HG03064 (cell line): ENCODE data around the gene ECT2.
"Not testable (repeated sequence)": the region's sequence is repeated elsewhere in the genome, so short reads cannot be mapped to it uniquely, and the experiment has no call there.

Experiments used
- ATAC-seq: cut with Tn5 transposase; IDR thresholded peaks from one replicate; pipeline ENCODE4 v1.9.1; 2021; ENCODE audit warnings: low read depth; ENCODE audit not compliant: unreplicated experiment

Gene ECT2

GRCh38 chr3:172750368-172751174 is at the start of gene ECT2:
Gene ECT2 (plus strand): TSS chr3:172750726. CDS start chr3:172754531, 3,805 bp downstream.
- ATAC-seq = peak; percentile 99

- ATAC-seq = no peak
Measured at GRCh38 chr3:172700936-172701455, 49.5 kb upstream of the ECT2 start.

- no peak for ATAC-seq
Measured at GRCh38 chr3:172701751-172702150, 48.8 kb upstream of the ECT2 start.

DNA sequence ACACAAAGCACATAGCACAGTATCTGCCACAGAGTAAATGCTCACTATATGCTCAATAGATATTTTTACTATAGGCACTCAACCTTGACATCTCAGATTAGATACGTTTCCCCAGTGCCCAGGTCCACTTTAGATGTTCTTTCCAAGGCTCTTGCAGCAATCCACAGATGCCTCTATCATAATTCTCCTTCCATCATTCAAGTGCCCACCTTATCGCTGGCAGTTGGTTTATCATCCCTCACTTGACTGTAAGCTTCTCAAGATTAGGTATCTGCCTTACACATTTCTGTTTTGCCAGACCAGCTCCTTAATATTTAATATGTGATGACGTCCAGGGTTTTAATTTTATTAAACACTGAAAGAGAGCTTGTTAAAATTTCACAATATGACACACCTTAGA is 48.3 kb upstream of the ECT2 start:
- no peak for ATAC-seq

DNA sequence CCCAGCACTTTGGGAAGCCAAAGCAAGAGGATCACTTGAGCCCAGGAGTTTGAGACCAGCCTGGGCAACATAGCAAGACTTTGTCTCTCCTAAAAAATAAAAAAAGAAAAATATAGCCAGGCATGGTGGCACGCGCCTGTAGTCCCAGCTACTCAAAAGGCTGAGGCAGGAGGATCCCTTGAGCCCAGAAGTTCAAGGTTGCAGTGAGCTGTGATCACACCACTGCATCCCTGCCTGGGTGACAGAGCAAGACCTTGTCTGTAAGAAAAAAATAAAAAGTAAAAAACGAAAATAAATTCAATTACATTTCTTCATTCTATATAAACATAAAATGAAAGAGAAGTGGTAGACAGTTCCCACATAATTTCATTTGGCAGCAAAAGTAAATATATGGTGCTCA is 47.8 kb upstream of the ECT2 start:
- ATAC-seq = not testable (repeated sequence)

DNA sequence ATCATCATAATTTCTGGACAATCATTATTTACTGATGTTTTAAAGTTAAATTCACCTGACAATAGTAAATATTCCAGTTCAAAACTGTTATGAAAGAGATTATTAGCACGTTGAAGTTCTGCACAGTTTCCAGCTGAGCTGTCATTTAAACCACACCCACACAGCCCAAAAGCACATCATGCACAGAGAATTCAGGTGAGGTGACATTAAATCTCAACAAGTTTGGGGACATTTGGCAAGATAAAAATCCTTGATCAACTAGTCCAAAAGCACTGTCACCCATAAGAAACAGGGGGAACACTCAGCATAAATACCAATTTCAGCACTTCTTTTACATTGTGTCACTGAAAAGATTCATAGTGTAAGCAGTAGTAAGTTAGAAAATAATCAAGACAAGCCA is 46.5 kb upstream of the ECT2 start:
- ATAC-seq = no peak

DNA sequence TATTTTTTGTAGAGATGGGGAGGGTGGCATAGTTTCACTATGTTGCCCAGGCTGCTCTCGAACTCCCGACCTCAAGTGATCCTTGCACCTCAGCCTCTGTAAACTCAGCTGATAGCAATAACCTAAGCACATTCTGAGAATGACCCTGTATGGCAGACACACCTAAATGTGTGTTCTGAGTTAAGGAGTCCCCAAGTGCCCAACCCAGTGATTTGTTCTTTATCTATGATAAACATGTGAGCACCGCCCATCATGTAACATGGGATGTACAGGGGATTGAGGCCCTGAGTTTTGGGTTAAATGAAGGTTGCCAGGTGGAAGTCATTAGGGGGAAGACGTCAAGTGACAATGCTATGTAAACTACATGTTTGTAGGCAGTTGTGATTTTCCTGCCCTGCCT is 45.4 kb upstream of the ECT2 start:
- no peak for ATAC-seq

GRCh38 chr3:172707030-172707429 is 43.5 kb upstream of the ECT2 start:
- no peak for ATAC-seq

GRCh38 chr3:172707967-172708366 is 42.6 kb upstream of the ECT2 start:
- no peak for ATAC-seq

DNA sequence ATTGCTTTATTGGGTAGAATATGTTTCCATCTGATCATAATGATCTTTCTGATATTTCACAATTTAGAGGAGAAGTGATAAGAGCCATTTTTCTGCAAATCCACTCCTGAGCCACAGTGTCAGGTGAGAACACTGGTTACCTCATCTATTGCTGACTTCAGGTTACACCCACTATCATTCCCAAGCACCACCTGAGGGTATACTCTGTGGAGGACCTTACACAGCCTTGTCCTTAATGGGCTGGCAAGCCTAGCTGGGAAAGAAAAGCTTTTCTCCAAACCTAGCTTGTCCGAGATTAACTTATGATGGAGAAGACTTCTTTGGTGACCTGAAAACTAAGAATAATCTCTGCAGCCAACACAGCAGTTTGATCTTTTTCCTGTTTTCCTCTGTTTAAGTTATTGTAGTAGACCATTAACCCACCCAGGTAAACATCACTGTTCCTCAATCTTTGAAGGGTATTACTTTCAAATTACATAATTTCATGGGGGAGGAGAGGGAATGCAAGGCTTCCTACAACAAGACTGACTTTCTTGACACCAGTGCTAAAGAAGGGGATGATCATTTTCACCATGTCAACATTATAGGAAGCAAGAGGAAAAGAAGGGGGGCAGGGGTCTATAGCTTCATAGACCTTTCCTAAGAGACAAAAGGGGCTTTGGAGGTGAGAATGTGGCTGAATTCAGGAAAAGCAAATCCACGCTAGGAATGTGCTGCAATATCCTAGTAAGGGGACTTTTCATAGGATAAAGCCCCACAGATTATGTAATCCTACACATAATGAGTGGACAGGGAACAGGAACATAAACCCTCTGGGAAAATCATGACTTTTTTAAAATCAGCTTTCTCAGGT is 41.4 kb upstream of the ECT2 start:
- no peak for ATAC-seq

GRCh38 chr3:172709774-172710663 is 40.5 kb upstream of the ECT2 start:
- no peak for ATAC-seq

DNA sequence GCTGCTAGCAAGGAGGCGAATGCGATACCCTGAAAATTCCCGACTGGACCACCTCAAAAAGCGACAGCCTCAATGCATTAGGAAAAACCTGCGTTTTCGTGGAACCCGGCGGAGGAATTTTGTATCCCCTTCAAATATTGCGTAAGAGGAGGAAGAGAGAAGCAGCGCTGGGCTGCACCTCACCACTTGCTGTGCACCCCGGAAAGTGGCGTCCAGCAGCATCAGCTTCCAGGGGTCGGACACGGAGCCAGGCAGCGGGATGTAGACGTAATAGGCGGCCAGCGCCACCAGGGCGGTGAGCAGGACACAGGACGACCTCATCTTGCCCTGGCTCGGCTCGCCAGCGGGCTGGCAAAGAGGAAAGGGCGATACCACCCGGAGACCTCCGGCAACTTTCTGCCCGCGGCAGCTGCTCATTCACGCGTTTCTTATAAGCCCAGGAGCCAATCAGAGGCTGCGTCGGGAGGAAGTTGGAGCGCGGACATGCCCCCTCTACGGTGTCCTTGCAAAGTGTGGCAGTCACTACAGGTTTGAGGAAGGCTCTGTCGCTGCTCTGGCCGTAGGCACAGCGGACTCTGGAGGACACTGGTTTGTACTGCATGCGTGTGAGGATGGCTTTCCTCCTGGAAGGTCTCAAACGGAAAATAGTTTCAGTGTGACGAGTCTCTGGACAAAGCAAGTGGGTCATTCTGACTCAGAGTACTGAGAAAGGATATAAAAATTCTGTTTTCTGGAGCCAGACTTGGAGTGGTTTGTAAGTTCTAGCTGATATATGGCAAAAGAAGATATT is 39.7 kb upstream of the ECT2 start, which contains the start of gene NCEH1:
TSS of gene NCEH1 (minus strand) at position 404 of the 790 bp plus-strand sequence. CDS start at position 321, 83 bp downstream.
- peak; percentile 100 for ATAC-seq

DNA sequence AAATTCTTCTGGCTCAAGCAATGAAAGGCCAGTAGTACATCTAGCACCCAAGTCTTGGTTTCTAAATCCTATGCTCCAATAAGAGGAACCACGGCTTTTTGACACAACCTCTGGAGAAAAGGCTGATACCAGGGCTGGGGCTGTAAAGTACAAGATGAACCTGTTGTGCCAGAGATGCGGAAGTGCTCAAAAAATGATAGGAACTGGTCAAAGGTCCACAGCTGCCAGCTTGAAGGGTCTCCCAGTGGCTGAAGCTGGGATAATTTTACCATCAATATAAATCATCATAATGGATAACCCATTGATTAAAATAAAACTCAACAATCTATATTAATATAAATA is 39.1 kb upstream of the ECT2 start:
- ATAC-seq = no peak

- ATAC-seq = no peak
Measured at GRCh38 chr3:172713316-172713715, 37.2 kb upstream of the ECT2 start.

DNA sequence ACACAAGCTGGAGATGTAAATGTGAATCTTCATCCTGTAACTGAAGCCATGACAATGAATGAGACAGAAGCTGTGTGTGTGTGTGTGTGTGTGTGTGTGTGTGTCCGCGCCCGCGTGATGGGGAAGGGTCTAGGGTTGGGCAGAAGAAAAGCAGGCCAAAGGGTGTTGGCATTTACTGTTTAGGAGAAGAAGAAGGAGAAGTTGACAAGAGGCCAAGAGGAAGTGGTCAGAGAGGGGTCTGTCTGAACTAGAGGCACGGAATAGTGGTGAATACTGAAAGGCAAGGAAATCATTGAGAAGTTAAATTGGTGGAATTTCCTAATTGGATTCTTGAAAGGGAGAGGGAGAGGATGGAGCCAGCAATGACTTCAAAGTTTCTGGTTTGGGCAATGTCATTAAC is 34.0 kb upstream of the ECT2 start:
- ATAC-seq = no peak

- no peak for ATAC-seq
Measured at GRCh38 chr3:172717493-172718088, 32.9 kb upstream of the ECT2 start.

- ATAC-seq = not testable (repeated sequence)
Measured at GRCh38 chr3:172722536-172723040, 27.9 kb upstream of the ECT2 start.

GRCh38 chr3:172726380-172726779 is 24.1 kb upstream of the ECT2 start:
- ATAC-seq = no peak

- no peak for ATAC-seq
Measured at GRCh38 chr3:172735014-172735413, 15.5 kb upstream of the ECT2 start.
